ENCODE data around the gene DENND4C.

Gene DENND4C

GRCh38 chr9:19201899-19202891, 28.3 kb upstream of the DENND4C start (continued):
- TF ChIP-seq ZBTB11 (tag by site-specific recombination; conservative IDR thresholded peaks at IDR 0.05; ENCODE audit: low read depth) (no peak), PRDM10 (tag by site-specific recombination; IDR thresholded peaks at IDR 0.05) (peak; percentile 42; the same call in 1 of the 2 replicates), ZNF571 (tag by site-specific recombination; IDR thresholded peaks at IDR 0.05) (no peak), ZNF416 (tag by site-specific recombination; IDR thresholded peaks at IDR 0.05) (no peak), KLF8 (tag by site-specific recombination; IDR thresholded peaks at IDR 0.05) (no peak), ZNF148 (tag by site-specific recombination; IDR thresholded peaks at IDR 0.05; ENCODE audit: borderline replicate concordance) (no peak), ZBTB1 (tag by site-specific recombination; IDR thresholded peaks at IDR 0.05) (no peak), HOXD13 (CRISPR knock-in tag; IDR thresholded peaks at IDR 0.05; ENCODE audit: borderline replicate concordance) (peak; percentile 27; the same call in 1 of the 2 replicates), ATF2 (tag by site-specific recombination; IDR thresholded peaks at IDR 0.05; ENCODE audit: low read depth) (peak; percentile 23; the same call in 1 of the 2 replicates), ZNF132 (tag by site-specific recombination; IDR thresholded peaks at IDR 0.05; ENCODE audit: borderline replicate concordance) (no peak), GFI1B (tag by site-specific recombination; IDR thresholded peaks at IDR 0.05) (no peak), HOXA7 (CRISPR knock-in tag; IDR thresholded peaks at IDR 0.05; ENCODE audit: borderline replicate concordance) (no peak), PRDM1 (tag by site-specific recombination; IDR thresholded peaks at IDR 0.05) (no peak), ZNF521 (tag by site-specific recombination; IDR thresholded peaks at IDR 0.05) (no peak), TCF7L2 (IDR thresholded peaks at IDR 0.05; ENCODE audit: borderline replicate concordance, low read depth, low read length) (peak; percentile 98), ZNF266 (tag by site-specific recombination; IDR thresholded peaks at IDR 0.05; ENCODE audit: low read depth) (no peak), ZNF585B (tag by site-specific recombination; IDR thresholded peaks at IDR 0.05) (no peak), ZNF555 (tag by site-specific recombination; conservative IDR thresholded peaks at IDR 0.05) (no peak), ZNF23 (tag by site-specific recombination; IDR thresholded peaks at IDR 0.05; ENCODE audit: borderline replicate concordance) (no peak), CTCF (tag by site-specific recombination; IDR thresholded peaks at IDR 0.05) (no peak), ZNF473 (tag by site-specific recombination; IDR thresholded peaks at IDR 0.05) (no peak), ZNF645 (tag by site-specific recombination; IDR thresholded peaks at IDR 0.05) (no peak), ZFP41 (tag by site-specific recombination; IDR thresholded peaks at IDR 0.05; ENCODE audit: borderline replicate concordance) (no peak)
